ENCODE results near the gene TLCD4. TPM values are rescaled to one million over a fixed set of nuclear protein-coding genes. Genes with fewer than 3 reads are reported as not detected.
"Not testable (repeated sequence)": the region's sequence is repeated elsewhere in the genome, so short reads cannot be mapped to it uniquely, and the experiment has no call there.

Gene TLCD4
- total and polyA plus RNA-seq, 9 donors: 1.1 to 10.8 (median 6.2) TPM

DNA sequence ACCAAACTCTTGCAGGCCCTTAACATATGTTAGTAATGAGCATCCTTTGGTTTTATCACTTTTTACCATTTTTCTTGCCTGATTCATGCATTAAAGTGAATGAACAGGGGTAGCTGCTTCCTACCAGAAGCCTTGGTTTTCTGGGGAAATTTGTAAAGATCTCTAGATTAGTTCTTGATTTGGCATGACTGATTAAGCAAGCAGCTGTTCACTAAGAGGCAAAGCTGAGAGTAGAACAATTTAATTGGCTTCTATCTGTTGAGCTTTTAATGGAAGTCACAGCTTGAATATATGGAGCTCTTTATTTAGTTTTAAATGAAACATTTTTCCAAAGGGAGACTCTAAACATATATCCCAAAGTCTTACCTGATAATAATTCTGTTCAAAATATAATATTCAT lies 23.6 kb downstream of the TLCD4 start:
- Histone ChIP-seq H3K27ac (no peak overlapping the region), H3K4me1 (ENCODE audit: insufficient read depth) (no peaks in the 10 kb centered on the region), H3K27me3 (no peaks in the 10 kb centered on the region), H3K4me3 (no peak overlapping the region), H3K9me3 (no peaks in the 10 kb centered on the region), H3K36me3 (no peaks in the 10 kb centered on the region)
- intact Hi-C loops (cut with DNase I): no loop called here
- DNase-seq: no peak
- TF ChIP-seq EP300 (IDR thresholded peaks at IDR 0.05): no peak
- no peak for TF ChIP-seq CTCF (IDR thresholded peaks at IDR 0.05)
- no peak for TF ChIP-seq POLR2A (IDR thresholded peaks at IDR 0.05)

- Histone ChIP-seq H3K36me3 (no peaks in the 10 kb centered on the region), H3K4me3 (no peak overlapping the region), H3K9me3 (no peaks in the 10 kb centered on the region), H3K27me3 (no peaks in the 10 kb centered on the region), H3K4me1 (ENCODE audit: insufficient read depth) (no peaks in the 10 kb centered on the region), H3K27ac (no peak overlapping the region)
- WGBS, 3 donors: 88 to 95% (median 89%) methylated on average over 1 of the region's 1 CpG
- intact Hi-C loops (cut with DNase I): no loop called here
- no peak for TF ChIP-seq CTCF (IDR thresholded peaks at IDR 0.05)
- no peak for TF ChIP-seq POLR2A (IDR thresholded peaks at IDR 0.05)
- TF ChIP-seq EP300 (IDR thresholded peaks at IDR 0.05): no peak
- no peak for DNase-seq
These were observed 28.3 kb downstream of the TLCD4 start for GRCh38 chr1:95145493-95145892.

- no peaks in the 10 kb centered on the region for H3K9me3 ChIP-seq
- TF ChIP-seq EP300 (IDR thresholded peaks at IDR 0.05): no peak
- TF ChIP-seq POLR2A (IDR thresholded peaks at IDR 0.05): no peak
- no peak for TF ChIP-seq CTCF (IDR thresholded peaks at IDR 0.05)
- H3K4me3 ChIP-seq: no peak overlapping the region
- no peak overlapping the region for H3K27ac ChIP-seq
- DNase-seq: no peak
- no peaks in the 10 kb centered on the region for H3K36me3 ChIP-seq
- H3K4me1 ChIP-seq (ENCODE audit: insufficient read depth): no peaks in the 10 kb centered on the region
- no peaks in the 10 kb centered on the region for H3K27me3 ChIP-seq
- intact Hi-C loops (cut with DNase I): no loop called here
These were observed 29.5 kb downstream of the TLCD4 start for GRCh38 chr1:95146637-95147036.

- intact Hi-C loops (cut with DNase I): no loop called here
- whole genome bisulfite sequencing, 3 donors: 38 to 56% (median 49%) methylated on average over 1 of the region's 1 CpG
- Histone ChIP-seq H3K27ac (no peak overlapping the region), H3K4me3 (no peak overlapping the region), H3K9me3 (no peaks in the 10 kb centered on the region), H3K36me3 (no peaks in the 10 kb centered on the region), H3K4me1 (ENCODE audit: insufficient read depth) (no peaks in the 10 kb centered on the region), H3K27me3 (no peaks in the 10 kb centered on the region)
- DNase-seq: no peak
- TF ChIP-seq CTCF (IDR thresholded peaks at IDR 0.05) (no peak), POLR2A (IDR thresholded peaks at IDR 0.05) (no peak), EP300 (IDR thresholded peaks at IDR 0.05) (no peak)
These were observed 36.9 kb downstream of the TLCD4 start for GRCh38 chr1:95154096-95154495.

- H3K27ac ChIP-seq; H3K4me1 ChIP-seq (ENCODE audit: insufficient read depth); H3K4me3 ChIP-seq; DNase-seq; H3K27me3 ChIP-seq; intact Hi-C loops (cut with DNase I); H3K36me3 ChIP-seq; H3K9me3 ChIP-seq: not testable (repeated sequence)
- WGBS, 3 donors: 94 to 98% (median 97%) methylated on average over 6 of the region's 6 CpGs
These were observed 48.4 kb downstream of the TLCD4 start for GRCh38 chr1:95165569-95165968.

Small RNA genes within 50 kb of the gene (small RNA-seq; reads per million reads assigned to genes)
- not detected for gene RF00019

Other genes starting within 250 kb of the TLCD4 start
- gene CNN3, start 190.2 kb upstream of the TLCD4 start, total RNA-seq: 100 to 1,000 TPM; 168 to 332 (median 272) TPM
- 100 to 1,000 TPM; 145 to 374 TPM for gene CNN3, start 190.2 kb upstream of the TLCD4 start, polyA plus RNA-seq
- gene ALG14, start 44.4 kb upstream of the TLCD4 start, total RNA-seq: 1 to 10 TPM; 1.2 to 8.6 (median 3.6) TPM
- gene ALG14, start 44.4 kb upstream of the TLCD4 start, polyA plus RNA-seq: 10 to 100 TPM in 1 of 2 donors, 1 to 10 TPM in 1; 1.2 to 16.3 TPM
- 10 to 100 TPM in 6 of 7 donors, 1 to 10 TPM in 1; 9.7 to 18.0 (median 14.2) TPM for gene RWDD3, start 116.9 kb downstream of the TLCD4 start, total RNA-seq
- gene RWDD3, start 116.9 kb downstream of the TLCD4 start, polyA plus RNA-seq: 10 to 100 TPM; 15.7 to 17.2 TPM

All from ovary (tissue), 9 donors.